PC-3 (cell line): ENCODE results near the gene FBXL13. TPM values are rescaled to one million over a fixed set of nuclear protein-coding genes. Genes with fewer than 3 reads are reported as not detected.

Experiments used
- ATAC-seq: fragments of 200-7000 bp; cut with Tn5 transposase; 2 replicates; pipeline ENCODE4 v1.9.1; 2020; ENCODE audit warnings: mild to moderate bottlenecking, moderate library complexity
- BruUV-seq: library from RNA; stranded (reverse); fragments of 400-500 nt; replicated peaks from 2 replicates; lab custom pipeline; 2021; lab: Mats Ljungman, UMichigan
- CTCF ChIA-PET: fragments of 300-600 bp; sonication (Branson Sonifier 250); formaldehyde crosslinking; loops from one replicate; lab custom pipeline; 2022; ENCODE audit warnings: antibody characterized with exemption; lab: Charles Lee
- POLR2A ChIA-PET: fragments of 300-600 bp; sonication (Branson Sonifier 250); formaldehyde crosslinking; loops from one replicate; lab custom pipeline; 2022; ENCODE audit warnings: antibody characterized with exemption; ENCODE audit not compliant: unreplicated experiment; lab: Charles Lee
- DNase-seq: peaks from one replicate; pipeline ENCODE4 v3.0.0-alpha.2; 2015
- H2AFZ ChIP-seq: fragments of 300-600 bp; sonication (generic); 2 replicates; pipeline ENCODE4 v1.6.0; 2016; ENCODE audit warnings: antibody characterized with exemption, low read length
- H3F3A ChIP-seq: fragments of 300-600 bp; sonication (generic); one replicate; pipeline ENCODE4 v1.6.0; 2017; ENCODE audit warnings: antibody characterized with exemption, low read length, control low read depth, mild to moderate bottlenecking; ENCODE audit not compliant: unreplicated experiment
- H3K27ac ChIP-seq: fragments of 300-600 bp; sonication (generic); 2 replicates; pipeline ENCODE4 v1.5.1; 2016; ENCODE audit warnings: mild to moderate bottlenecking, low read length
- H3K27me3 ChIP-seq: fragments of 300-600 bp; sonication (generic); 2 replicates; pipeline ENCODE4 v1.6.1; 2016; ENCODE audit warnings: low read length, mixed read lengths
- H3K36me3 ChIP-seq: fragments of 300-600 bp; sonication (generic); 2 replicates; pipeline ENCODE4 v1.6.1; 2016; ENCODE audit warnings: low read depth, mixed run types, low read length, mixed read lengths
- H3K4me1 ChIP-seq: fragments of 300-600 bp; sonication (generic); 2 replicates; pipeline ENCODE4 v1.5.1; 2016; ENCODE audit warnings: low read length; ENCODE audit not compliant: insufficient read depth
- H3K4me2 ChIP-seq: fragments of 300-600 bp; sonication (generic); 2 replicates; pipeline ENCODE4 v1.6.0; 2016; ENCODE audit warnings: low read length
- H3K4me3 ChIP-seq: fragments of 300-600 bp; sonication (generic); 2 replicates; pipeline ENCODE4 v1.5.1; 2016; ENCODE audit warnings: mild to moderate bottlenecking, low read length, mixed read lengths
- H3K79me2 ChIP-seq: fragments of 300-600 bp; sonication (generic); 2 replicates; pipeline ENCODE4 v1.6.1; 2017; ENCODE audit warnings: low read length, mixed read lengths
- H3K9ac ChIP-seq: fragments of 300-600 bp; sonication (generic); 2 replicates; pipeline ENCODE4 v1.6.0; 2016; ENCODE audit warnings: mild to moderate bottlenecking, low read length
- H3K9me2 ChIP-seq: fragments of 300-600 bp; sonication (generic); replicated peaks from 2 replicates; pipeline ENCODE4 v1.6.1; 2016; ENCODE audit warnings: mixed run types, low read length, mixed read lengths
- H3K9me3 ChIP-seq: fragments of 300-600 bp; sonication (generic); 2 replicates; pipeline ENCODE4 v1.6.1; 2016; ENCODE audit warnings: low read length, mixed read lengths
- H4K20me1 ChIP-seq: fragments of 300-600 bp; sonication (generic); 2 replicates; pipeline ENCODE4 v1.6.1; 2016; ENCODE audit warnings: low read length, mixed read lengths
- CTCF ChIP-seq: fragments of 300-600 bp; sonication (generic); conservative IDR thresholded peaks from 2 replicates; pipeline ENCODE4 v1.5.1; 2017; ENCODE audit warnings: antibody characterized with exemption, low read depth, mild to moderate bottlenecking, low read length
- EZH2 ChIP-seq: fragments of 300-600 bp; sonication (generic); IDR thresholded peaks from one replicate; pipeline ENCODE4 v1.6.1; 2017; ENCODE audit warnings: antibody characterized with exemption, mild to moderate bottlenecking, low read length; ENCODE audit not compliant: unreplicated experiment
- EZH2phosphoT487 ChIP-seq: fragments of 300-600 bp; sonication (generic); IDR thresholded peaks from 2 replicates; pipeline ENCODE4 v1.6.1; 2018; ENCODE audit warnings: mild to moderate bottlenecking, antibody characterized with exemption, low read length, borderline replicate concordance
- intact Hi-C: fragments of 100-400 bp; cut with micrococcal nuclease; formaldehyde crosslinking; loops from 2 replicates; pipeline ENCODE4 v1.9.0; 2023
- total RNA-seq: library from RNA; depleted of rRNA; stranded (reverse); fragments of >200 nt; gene quantifications from 2 replicates; pipeline ENCODE4 v1.2.3, GENCODE V29; 2014

FBXL13 gene
- total RNA-seq, 1 experiment from 2014 or later, result 1.1 TPM

DNA sequence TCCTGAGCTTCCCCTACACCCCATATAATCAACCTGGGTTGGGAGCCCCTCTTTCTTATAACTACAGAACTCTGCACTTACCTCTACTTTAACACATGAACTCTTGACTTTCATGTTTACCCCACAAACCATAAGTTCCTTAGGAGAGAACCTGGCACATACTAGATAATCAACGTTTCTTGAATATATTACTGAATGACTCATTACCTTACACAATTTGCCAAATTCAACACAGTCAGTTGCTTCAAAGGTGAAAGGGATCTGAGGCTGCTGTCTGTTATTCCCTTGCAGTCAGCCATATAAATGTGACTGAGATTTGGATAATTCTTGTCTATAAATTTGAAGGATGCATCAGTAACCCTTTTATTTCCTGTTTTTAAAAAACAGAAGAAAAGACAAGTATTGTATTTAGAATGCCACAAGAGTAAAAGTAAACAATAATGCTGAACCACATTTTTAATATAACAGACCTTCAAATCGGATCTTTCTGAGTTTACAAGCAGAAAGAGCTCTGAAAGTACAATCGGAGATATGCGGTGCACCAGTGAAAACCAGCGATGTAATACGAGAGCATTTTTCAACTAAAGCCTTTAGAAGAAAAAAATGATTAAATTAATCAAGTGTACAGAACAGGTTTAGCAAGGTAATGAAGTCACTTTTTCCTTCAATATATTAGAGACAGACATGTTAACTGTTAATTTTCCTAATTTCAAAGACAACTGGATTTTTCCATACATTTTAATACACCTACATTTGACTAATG is 191.3 kb downstream of the FBXL13 start:
- Histone ChIP-seq H4K20me1 (no peaks in the 10 kb centered on the region), H3K36me3 (no peaks in the 10 kb centered on the region), H3K9me3 (no peaks in the 10 kb centered on the region), H2AFZ (peak overlapping the region; percentile 7; the same call in 1 of the 2 replicates), H3F3A (no peaks in the 10 kb centered on the region), H3K27me3 (no peaks in the 10 kb centered on the region), H3K4me1 (peaks cover 25% of the 10 kb centered on the region), H3K79me2 (no peaks in the 10 kb centered on the region), H3K9ac (no peak overlapping the region), H3K9me2 (no peaks in the 10 kb centered on the region), H3K27ac (peak overlapping the region; percentile 71), H3K4me3 (peak overlapping the region; percentile 49), H3K4me2 (peak overlapping the region; percentile 71)
- ChIA-PET POLR2A (no interaction called here), CTCF (no interaction called here)
- intact Hi-C loops, result no loop called here
- DNase-seq (peak; percentile 78), ATAC-seq (peak; percentile 97)
- no peak for TF ChIP-seq CTCF
- no peak for TF ChIP-seq EZH2phosphoT487
- TF ChIP-seq EZH2, result no peak
- BruUV-seq, result no TSS peak

GRCh38 chr7:102875700-102876295 is 198.8 kb downstream of the FBXL13 start:
- no peak overlapping the region for H3K4me3 ChIP-seq
- peak overlapping the region; percentile 36 for H3K9ac ChIP-seq
- POLR2A ChIA-PET, result interaction anchor here (0.7 kb wide), 1 partner anchor 15 kb away, joined by 3 read pairs; no protein-coding TSS in a partner anchor
- CTCF ChIA-PET, result interaction anchor here (0.6 kb wide), 1 partner anchor 162 kb away, joined by 9 read pairs; no protein-coding TSS in a partner anchor
- DNase-seq, result peak; percentile 97
- H3K79me2 ChIP-seq, result no peaks in the 10 kb centered on the region
- intact Hi-C loops, result loop anchor here (1.0 to 10.0 kb wide), 2 partner anchors 10 to 111 kb away; no protein-coding TSS in a partner anchor
- peaks cover 56% of the 10 kb centered on the region for H3K4me1 ChIP-seq
- BruUV-seq, result no TSS peak
- peak; percentile 82 for ATAC-seq
- no peaks in the 10 kb centered on the region for H4K20me1 ChIP-seq
- H3K36me3 ChIP-seq, result no peaks in the 10 kb centered on the region
- no peaks in the 10 kb centered on the region for H3K9me3 ChIP-seq
- no peak for TF ChIP-seq EZH2
- no peak for TF ChIP-seq EZH2phosphoT487
- no peak for TF ChIP-seq CTCF
- H2AFZ ChIP-seq, result peak overlapping the region; percentile 51; the same call in 1 of the 2 replicates
- H3K9me2 ChIP-seq, result no peaks in the 10 kb centered on the region
- peak overlapping the region; percentile 67 for H3K4me2 ChIP-seq
- H3F3A ChIP-seq, result peaks cover 10% of the 10 kb centered on the region
- H3K27me3 ChIP-seq, result no peaks in the 10 kb centered on the region
- H3K27ac ChIP-seq, result peak overlapping the region; percentile 92

GRCh38 chr7:102874966-102875365 is 199.6 kb downstream of the FBXL13 start:
- Histone ChIP-seq H3K4me2 (peak overlapping the region; percentile 67), H3K36me3 (no peaks in the 10 kb centered on the region), H3K9ac (peak overlapping the region; percentile 36), H2AFZ (no peak overlapping the region), H4K20me1 (no peaks in the 10 kb centered on the region), H3K27ac (peak overlapping the region; percentile 92), H3K27me3 (no peaks in the 10 kb centered on the region), H3F3A (peaks cover 10% of the 10 kb centered on the region), H3K79me2 (no peaks in the 10 kb centered on the region), H3K9me2 (no peaks in the 10 kb centered on the region), H3K4me3 (no peak overlapping the region), H3K4me1 (peaks cover 52% of the 10 kb centered on the region), H3K9me3 (no peaks in the 10 kb centered on the region)
- BruUV-seq, result no TSS peak
- ChIA-PET POLR2A (no interaction called here), CTCF (interaction anchor here (1.4 kb wide), 1 partner anchor 187 kb away, joined by 15 read pairs; no protein-coding TSS in a partner anchor)
- intact Hi-C loops, result loop anchor here (1.0 to 10.0 kb wide), 4 partner anchors 10 to 116 kb away; no protein-coding TSS in a partner anchor
- DNase-seq (peak; percentile 35), ATAC-seq (no peak)
- TF ChIP-seq EZH2 (no peak), EZH2phosphoT487 (no peak), CTCF (no peak)
